Kidney glomerular epithelial cell (primary cell): ENCODE measurements around the gene ADGRF4.

Source experiments
- DNase-seq: peaks from one replicate; lab custom pipeline; 2025; lab: John Stamatoyannopoulos, UW

The ADGRF4 gene

DNA sequence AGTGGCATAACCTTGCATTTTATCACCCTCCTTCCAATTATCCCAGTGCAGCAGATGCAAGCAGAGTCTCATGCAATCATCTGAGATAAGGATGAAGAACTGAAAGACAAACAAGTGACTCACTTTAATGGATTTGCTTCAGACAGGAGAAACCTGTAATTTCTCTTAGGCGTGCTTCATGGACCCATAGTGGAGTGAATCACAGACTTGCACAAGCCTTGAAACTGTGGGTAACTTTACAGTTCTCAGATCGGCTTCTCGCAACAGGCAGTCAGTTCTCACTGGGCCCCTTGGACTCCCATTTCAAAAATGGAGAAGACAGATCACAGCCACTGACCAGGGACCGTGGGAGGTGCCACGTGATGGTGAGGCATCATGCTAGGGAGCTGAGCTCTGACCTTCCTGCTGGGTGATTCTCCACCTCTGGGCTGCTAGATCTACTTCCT lies at the start of gene ADGRF4:
TSS of gene ADGRF4 (plus strand) at position 239 of the 446 bp plus-strand sequence. CDS start 8,666 bp downstream, outside the sequence.
- DNase-seq: peak; percentile 64

GRCh38 chr6:47650553-47651432 lies 47.6 kb upstream of the ADGRF4 start:
- DNase-seq: peak; percentile 64

DNA sequence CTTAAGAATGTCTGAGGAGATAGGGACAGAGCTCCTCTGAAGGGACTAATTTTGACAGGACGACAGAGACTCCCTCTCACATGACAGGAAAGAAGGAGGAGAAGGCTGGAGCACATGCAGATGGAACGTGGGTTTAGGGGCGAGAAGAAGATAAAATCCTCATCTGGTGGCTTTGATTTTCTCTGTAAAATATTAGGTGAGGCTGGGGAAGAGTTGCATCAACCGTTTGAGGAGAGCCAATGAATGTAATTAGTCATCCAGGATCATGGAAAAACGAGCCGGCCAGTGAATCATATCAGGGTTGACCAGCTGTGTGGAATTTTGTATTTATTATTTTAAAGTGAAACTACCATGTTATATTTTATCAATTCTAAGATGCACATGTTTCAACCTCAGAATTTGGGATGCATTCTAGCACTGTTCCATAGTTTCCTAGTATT lies 46.9 kb upstream of the ADGRF4 start:
- DNase-seq: peak; percentile 79

GRCh38 chr6:47653706-47654105 lies 44.7 kb upstream of the ADGRF4 start:
- no peak for DNase-seq

GRCh38 chr6:47654255-47654654 lies 44.1 kb upstream of the ADGRF4 start:
- DNase-seq: no peak

DNA sequence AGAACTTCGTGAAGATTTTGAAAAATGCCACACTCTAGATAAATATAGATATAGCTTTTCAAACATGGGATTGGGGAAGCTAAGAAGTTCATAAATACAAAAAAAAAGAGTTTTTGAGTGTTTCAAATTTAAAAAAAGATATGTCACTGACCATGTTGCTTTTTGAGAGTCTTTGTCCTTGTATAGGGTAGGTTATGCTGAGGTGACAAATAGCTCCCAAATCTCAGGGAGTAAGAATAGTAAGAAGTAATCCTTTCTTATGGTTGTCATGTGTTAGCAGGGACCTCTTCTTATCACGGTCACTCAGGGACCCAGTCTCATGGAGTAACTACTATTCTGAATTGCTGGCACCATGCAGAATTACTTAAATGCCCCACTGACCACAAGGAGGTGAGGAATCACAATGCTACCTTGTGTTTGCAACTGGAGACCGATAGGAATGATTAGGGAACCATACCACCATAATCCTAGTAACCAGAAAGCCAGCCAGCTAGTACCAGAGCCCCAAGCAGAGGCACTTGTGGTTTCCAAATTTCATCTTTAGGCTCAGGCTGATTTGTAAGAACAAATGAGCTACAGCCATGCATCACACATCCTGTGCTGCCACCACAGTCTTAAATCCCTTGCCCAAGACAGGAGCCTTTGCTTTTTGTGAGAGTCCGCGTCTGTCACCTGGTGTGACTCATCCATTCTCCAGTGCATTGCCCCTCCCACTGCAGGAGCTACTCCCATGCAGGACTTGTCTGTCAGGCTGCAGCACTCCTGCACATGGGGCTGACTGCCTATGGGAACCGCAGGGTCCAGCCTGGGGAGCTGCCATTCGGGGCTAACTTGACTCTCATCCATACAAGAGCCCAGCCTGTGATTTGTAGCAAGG lies 42.4 kb upstream of the ADGRF4 start:
- DNase-seq: no peak

DNA sequence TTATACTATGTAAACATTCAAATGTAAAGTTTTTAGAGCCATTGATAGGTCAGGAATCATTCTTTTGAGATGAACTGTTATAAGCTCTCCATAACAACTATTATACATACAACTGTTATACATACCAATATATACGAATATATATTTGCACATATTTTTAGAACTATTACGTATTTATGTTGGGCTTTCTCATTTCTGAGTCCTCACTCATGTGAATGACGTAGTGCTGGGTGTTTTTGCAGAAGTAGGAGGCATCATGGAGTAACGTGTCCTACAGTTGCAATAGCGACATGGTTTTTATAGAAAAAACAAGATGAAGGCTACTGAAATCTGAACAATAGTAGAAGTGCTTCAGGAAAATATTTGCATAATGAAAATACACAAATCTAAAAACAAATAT lies 36.4 kb upstream of the ADGRF4 start:
- DNase-seq: no peak

DNA sequence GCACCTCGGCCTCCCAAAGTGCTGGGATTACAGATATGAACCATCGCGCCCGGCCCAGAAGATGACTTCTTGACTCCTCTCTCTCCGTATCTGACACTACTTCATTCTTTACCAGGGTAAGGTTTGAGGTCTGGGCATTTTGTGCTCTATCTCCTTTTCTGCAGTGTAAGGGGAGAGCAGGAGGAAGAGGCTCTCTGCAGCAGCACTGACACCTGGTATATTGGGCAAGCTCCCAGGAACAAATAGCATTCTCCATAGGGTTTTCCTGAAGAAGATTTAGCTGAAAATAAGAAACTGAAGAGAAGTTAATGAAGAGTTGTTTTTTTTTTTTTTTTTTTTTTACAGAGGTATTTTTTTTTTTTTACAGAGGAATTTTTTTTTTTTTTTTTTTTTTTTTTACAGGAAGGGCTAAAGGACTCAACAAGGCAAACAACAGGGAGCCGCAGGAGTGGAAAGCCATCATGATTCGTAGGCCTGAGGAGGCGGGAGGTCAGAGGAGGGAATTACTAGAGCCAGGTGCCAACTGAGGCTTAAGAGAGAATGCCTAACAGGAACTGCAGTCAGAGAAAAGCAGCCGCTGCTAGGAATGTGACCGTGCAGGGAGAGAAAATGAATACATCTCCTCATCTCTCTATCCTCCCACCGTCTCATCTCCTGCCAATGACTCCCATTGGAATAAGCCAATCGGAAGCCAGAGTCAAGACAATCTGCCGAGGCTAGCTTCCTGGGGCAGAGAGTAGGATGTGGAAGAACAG lies 34.7 kb upstream of the ADGRF4 start:
- peak; percentile 8 for DNase-seq

- no peak for DNase-seq
Observed at GRCh38 chr6:47665112-47665511, 33.3 kb upstream of the ADGRF4 start.

DNA sequence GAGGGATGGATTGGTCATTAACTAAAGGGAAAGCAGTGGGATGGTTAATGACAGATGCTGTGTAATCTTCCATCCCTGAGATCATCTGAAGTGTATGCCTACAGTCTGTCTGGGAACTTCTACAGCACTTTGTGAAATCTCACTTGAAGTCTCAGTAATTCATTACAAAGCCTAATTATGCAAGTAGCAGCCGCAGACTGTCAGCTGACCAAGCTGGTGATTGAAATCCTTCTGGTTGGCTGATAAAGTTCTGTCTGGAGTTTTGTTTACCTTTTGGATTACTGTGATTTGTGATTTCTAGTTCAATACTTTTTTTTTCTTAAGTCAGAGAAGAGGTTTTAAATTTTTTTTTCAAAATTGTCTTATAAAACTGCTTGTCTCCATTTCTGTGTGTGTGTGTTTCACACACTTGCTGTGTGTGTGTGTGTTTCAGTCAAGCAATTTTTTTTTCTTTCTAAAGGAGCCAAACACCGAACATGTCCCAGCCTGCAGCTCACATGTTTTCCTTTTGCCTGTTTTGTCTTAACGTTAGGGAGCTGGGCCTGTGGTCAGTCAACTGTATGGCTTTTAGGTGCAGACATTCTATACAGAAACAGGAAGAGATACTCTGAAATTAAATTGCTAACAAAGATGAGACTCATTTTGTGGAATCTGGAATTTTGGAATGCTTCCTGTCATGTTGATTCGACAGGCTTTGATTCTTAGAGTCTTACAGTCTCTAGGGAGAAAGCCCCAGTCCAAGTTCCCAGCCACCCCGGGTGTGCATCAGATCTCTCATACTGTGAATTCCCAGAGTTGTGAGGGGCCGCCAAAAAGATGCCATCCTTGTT lies 28.5 kb upstream of the ADGRF4 start:
- DNase-seq: peak; percentile 94

- DNase-seq: peak; percentile 17
Observed at GRCh38 chr6:47670851-47671250, 27.5 kb upstream of the ADGRF4 start.

GRCh38 chr6:47671777-47672176 lies 26.6 kb upstream of the ADGRF4 start:
- DNase-seq: no peak

DNA sequence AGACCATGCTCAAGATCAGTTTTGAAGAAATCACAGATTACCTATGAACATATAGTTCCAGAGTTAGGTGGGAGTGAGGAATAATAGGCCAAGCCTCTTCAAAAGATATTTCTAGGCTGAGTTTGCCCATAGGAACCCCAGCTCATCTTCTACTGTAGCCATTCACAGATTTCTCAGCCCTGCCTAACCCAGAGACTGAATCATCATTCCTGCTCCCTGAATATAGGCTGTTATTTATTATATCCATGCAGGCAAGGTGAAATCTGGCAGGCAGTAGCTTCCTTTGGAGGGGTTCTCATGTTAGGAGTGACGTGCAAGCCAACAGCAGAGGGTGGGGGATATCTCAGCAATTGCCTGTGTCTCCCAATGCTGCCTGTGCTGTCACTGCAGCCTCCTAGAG lies 25.6 kb upstream of the ADGRF4 start:
- DNase-seq: peak; percentile 23

DNA sequence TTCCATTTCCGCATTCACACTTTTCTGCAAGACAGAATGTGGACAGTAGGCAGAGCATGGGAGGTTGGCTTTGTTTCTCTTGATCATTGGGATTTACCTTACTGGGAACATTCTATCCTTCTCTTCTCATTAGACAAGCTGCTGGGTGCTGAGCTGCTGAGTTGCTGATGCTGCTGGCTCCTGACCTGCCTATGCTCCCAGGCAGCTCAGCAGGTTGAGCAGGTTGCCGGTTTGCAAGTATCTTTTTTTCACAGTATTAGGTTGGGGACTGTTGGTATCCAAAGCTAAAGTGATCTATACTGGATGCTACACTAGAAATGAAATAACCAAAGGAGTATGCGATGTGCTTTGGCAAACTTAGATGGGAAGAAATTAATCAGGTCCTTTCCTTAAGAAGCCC lies 23.7 kb upstream of the ADGRF4 start:
- DNase-seq: no peak

GRCh38 chr6:47677381-47678100 lies 20.8 kb upstream of the ADGRF4 start:
- no peak for DNase-seq

DNA sequence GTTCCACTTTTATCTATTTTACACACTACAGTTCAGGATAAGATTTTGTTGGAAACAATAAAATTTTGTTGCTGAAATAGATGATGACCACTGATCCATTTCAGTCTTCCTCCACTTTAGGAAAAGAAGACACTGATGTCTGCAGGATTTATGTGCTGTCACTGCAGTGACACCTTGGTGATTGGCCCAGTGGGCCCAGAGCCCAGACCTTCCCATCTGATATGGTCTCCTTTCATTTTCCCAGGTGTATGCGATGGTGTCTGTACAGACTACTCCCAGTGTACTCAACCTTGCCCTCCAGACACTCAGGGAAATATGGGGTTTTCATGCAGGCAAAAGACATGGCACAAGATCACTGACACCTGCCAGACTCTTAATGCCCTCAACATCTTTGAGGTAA lies 19.6 kb upstream of the ADGRF4 start:
- no peak for DNase-seq

- DNase-seq: no peak
Observed at GRCh38 chr6:47679322-47679906, 19.0 kb upstream of the ADGRF4 start.

DNA sequence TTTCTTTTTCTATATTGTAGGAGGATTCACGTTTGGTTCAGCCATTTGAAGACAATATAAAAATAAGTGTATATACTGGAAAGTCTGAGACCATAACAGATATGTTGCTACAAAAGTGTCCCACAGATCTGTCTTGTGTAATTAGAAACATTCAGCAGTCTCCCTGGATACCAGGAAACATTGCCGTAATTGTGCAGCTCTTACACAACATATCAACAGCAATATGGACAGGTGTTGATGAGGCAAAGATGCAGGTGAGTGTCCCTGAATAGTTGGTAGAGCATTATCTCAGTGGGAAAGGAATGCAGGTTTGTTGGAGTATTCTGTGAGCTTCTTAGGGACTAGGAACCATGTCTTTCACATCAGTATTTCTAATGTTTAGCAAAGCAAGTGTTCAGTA lies 18.3 kb upstream of the ADGRF4 start:
- no peak for DNase-seq

DNA sequence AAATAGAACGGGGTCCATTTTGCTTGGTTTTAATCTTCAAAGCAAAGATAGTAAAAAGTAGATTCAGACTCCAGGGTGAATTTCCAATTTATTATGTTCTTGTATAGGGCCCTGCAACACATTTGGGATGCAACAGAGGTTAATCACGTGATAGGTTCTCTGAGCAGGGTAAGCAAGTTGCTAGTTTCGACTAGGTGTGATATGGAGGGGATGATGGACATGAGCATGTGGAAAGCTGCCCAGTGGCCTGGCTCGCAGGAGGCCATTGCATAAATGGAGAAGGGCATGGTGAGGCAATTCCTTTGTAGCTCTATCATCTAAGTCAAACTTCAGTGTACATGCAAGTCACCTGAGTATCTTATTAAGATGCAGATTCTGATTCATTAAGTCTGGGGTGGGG lies 17.7 kb upstream of the ADGRF4 start:
- no peak for DNase-seq
